GM21447 (cell line): ENCODE results near the gene KANSL3.

ENCODE experiments used
- ATAC-seq: cut with Tn5 transposase; IDR thresholded peaks from one replicate; pipeline ENCODE4 v1.9.1; 2021; ENCODE audit not compliant: unreplicated experiment

Gene KANSL3

DNA sequence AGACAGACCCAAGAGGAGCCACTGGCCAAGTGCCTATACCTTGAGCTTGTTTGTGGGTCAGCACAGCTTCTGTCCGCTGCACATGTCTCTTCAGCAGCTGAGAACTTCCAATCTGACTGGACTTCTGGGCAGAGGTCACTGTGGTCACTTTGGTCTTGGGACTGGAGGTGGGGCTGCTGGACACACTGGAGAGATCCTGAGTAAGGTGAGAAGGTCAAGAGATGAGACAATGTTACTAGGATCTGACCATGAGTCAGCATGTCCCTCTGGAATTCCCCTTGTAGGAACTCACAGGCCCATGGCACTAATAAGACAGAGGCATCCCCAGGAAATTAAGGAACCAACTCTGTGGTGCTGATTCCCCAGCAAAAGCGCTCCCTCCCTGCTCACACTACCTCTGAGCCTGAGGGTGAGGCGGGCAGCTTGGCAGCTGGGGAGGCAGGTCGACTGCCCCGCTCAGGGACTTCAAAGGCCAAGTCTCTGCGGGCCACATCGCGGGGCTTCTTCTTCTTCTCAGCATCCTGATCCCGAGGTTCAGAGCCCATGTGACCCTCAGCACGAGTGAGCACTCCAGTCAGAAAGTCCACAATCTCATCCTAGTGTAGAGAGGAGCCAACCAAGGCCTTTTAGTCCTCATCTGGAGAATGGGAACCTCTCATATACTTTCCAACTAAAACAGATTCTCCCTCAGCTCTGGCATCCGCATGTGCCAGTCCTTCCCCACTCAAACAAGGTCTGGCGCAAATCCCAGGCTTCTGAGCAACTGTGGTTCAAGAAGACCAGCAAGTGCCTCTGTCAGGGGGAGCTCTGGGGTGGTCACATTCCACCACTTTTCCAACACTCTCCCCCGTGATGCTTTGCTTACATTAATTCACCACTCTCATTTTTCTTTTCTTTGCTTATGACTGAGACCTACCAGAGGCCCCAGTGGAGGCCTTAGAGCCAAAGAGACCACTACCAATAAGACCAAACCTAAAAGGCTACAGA lies 29.4 kb downstream of the KANSL3 start:
- ATAC-seq, result no peak

DNA sequence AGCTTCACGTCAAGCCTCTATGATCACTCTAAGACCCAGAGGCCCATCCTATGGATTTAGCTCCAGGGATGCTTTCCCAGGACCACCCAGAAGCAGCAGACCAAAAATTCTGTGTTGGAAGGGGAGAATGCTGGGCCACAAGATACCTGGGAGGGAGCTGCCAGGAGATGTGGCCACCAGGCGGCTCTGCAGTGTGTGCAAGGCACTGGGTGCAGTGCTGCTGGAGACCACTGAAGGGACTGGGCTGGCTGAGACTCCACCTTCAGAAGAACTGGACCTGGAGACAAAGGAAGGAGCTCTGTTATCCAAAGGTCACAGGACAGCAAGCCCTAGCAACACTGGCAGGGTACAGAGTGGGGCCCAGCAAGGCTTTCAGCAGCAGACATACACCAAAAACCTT lies 34.0 kb downstream of the KANSL3 start:
- ATAC-seq, result no peak

DNA sequence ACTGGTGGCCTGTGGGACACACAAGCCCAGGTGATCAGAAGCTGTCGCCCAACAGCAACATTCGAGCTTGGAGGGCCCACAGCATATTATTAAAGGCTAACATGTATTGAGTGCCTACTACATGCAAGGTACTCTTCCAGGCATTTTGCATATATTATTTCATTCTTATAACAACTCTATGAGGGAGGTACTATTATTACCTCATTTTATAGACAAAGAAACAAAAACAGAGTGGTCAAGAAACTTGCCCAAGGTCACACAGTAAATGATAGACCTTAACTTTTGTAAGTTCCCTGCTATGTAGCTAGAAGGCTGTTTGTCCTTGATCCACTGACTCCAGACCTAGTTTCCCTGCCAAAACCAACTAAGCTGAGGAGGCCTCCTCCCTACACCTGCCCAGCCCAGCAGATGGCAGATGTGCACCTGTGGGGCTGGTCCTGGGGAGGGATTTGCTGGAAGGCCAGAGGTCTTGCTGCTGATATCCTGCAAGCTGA lies 35.7 kb downstream of the KANSL3 start:
- no peak for ATAC-seq

DNA sequence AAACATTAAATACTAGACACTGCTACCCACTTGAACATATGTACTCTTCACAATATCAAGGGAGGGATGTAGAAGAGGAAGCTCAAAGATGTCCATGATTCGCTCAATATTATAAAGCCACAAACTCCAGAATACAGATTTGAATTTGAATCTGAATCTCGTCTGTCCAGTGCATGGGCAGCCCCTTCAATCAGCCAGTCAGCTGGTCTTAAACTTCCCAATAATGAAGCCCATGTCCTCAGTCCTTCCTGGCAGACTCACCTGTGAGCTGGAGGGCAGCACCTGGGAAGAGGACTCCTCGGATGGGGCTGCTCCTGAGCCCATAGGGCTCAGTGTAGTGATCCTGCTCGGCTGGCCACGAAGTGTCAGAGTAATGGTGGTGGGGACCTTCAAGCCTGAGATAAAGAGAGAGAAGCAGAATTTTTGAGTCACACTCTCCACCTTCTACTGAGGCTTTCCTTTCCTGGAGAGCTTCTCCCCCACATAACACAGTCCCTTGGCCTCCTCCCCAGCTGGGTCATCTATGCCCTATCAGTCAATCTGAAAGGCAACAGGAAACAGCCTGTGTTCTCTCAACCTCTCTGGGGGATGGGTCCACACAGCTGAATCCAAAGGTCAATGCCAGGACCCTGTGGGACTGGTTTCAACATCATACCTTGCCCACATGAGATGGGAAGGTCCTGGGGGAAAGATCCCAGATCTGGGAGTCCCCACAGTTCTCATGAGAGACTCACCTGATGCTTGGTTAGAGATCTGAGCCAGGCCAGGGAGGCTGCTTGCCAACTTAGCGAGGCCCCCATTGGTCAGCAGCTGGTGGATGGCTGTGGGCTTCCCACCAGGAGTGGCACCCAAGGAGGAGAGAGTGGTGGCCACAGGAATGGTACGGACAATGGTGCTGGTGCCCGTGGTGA lies 36.5 kb downstream of the KANSL3 start:
- ATAC-seq, result no peak

DNA sequence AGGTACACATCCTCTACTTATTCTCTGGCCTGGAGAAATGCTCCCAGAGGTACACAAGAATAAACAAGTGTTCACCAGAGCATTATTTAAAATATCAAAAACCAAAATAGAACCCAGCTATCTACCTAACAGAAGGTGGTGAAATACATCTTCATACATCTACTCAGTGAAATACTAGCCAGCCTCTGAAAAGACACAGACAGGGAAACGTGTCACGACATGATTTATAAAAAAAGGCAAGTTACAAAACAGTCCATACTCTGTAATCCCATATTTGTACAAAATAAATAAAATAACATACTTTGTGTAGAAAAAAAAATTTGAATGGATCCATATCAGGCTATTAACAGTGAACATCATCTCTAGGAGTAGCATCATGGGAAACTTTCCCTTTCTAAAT lies 38.2 kb downstream of the KANSL3 start:
- no peak for ATAC-seq

DNA sequence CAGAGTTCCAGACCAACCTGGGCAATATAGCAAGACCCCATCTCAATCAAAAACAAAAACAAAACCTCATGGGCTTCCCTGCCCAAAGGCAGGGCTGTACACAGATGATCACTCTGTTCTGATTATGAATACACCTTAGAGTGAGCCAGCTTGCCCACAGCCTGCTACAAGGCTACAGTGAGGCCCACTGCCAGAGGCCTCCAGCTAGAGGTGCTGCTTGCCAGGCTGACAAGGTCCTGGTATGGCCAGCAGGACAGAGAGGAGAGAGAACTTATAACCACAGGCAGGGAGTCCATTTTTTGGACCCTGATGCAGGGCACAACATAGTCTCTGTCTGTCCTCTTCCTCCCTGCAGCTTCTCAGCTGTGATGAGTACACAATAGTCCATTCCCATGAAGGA lies 41.5 kb downstream of the KANSL3 start:
- ATAC-seq, result no peak

DNA sequence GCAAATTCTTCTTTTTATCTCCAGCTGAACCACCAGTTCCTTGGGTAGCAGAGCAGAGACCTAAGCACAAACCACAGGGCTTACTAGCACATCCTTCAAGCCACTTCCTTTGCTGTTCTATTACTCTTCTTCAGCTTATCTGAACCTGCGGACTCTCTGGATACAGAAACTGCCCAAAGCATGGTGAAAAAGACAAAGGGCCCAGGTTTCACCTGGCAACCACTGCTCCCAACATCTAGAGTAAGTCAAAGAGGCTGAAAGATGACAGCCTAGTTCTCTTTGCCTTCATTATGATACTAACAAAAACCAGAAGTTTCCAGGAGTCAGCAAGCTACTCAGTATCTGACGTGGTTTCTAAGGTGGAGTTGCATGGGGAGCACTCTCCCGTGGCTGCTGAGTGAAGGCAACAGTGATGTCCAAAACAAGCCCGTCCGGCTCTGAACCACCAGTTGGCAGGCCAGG lies 43.4 kb downstream of the KANSL3 start:
- ATAC-seq, result no peak

DNA sequence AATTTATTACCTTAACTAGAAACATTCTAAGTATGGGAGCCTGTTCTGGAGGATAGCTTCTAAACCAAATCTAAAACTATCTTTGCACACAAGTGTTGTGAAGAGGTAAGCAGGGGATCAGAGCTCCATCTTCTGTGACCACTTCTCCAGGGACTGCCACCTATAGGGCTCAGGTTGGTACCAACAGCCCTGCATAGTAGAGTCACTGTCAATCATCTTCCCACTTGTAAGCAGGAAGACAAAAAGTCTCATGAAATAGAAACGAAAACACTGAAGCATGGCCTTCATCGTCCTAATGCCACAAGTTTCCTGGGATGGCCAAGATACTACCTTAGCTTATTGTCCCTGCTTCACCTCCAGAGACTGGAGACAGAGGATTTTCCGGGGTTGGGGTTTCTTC lies 43.8 kb downstream of the KANSL3 start:
- no peak for ATAC-seq

DNA sequence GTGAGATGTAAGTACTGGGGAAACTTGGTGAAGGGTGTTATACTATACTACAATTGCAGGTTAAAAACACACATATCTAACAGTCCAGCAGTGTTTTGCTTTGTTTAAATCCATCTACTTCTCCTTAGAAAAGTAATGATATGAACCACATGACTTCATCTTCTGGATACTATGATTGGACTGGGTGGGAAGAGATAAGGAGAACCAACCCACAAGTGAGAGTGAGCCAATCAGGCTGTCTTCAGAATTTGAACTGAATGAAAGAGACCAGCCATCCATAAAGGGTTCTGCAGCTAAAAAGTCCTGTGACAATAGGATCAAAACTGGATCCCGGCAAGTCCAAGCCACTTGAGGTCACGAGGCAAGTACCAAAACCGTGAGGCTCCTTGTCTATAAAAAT lies 46.6 kb downstream of the KANSL3 start:
- no peak for ATAC-seq

DNA sequence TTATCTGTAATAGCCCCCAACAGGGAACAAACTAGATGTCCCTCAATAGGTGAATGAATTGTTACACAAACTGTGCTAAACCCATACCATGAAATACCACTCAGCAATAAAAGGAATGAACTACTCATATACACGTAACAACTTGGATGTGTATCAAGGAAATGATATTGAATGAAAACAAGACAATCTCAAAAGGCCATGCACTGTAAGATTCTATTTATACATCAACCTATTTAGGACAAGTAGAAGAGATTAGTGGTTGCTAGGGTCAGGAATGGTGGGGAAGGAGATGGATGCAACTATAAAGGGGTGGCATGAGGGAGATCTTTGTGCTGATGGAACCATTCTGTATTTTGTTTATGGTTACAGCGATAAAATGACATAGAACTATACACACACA lies 47.1 kb downstream of the KANSL3 start:
- ATAC-seq, result no peak

DNA sequence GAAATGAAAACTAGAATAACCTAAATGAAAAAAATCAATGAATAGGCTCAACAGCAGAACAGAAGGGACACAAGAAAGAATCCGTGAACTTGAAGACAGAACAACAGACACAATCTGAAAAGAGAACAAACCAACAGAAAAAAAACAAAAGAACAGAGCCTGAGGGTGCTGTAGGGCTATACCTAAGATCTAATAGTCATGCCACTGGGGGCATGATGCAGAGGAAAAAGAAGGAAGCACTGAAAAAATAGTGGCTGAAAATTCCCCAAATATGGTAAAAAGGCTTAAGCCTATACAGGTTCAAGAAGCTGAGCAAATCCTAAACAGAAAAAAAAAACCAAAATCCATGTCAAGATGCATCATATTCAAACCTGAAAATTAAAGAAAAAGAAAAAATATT lies 50.3 kb downstream of the KANSL3 start:
- no peak for ATAC-seq

DNA sequence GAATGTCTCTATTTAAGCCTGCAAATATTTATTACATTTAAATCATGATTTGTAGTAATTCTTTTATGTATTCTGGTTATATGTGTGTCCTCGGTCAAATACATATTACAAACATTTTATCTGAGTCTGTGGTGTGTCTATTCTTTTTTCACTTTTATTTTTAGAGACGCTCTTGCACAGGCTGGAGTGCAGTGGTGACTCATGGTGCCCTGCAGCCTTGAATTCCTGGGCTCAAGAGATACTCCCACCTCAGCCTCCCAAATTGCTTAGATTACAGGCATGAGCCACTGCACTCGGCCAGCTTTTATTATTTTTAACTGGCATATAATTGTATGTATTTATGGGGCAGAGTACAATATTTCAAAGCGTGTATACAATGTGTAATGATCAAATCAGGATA lies 54.1 kb downstream of the KANSL3 start:
- ATAC-seq, result no peak

DNA sequence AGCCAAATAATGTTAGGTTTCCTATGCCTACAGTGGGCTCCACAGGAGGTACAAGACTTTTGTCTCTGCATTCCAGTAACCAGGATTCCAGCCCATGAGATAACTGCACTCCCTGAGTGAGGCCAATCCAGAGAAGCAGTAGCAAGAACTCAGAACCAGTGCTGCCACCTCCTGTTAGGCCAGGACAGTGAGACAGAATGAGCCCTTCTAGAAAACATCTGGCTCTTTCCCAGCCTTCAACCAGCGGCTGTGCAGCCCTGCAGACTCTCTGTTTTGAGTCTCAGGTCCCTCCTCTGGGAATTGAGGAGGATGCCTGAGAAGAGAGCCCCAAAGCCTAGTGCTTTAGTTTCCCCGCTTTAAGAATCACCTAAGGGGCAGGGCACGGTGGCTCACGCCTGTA lies 57.3 kb downstream of the KANSL3 start:
- ATAC-seq, result no peak

DNA sequence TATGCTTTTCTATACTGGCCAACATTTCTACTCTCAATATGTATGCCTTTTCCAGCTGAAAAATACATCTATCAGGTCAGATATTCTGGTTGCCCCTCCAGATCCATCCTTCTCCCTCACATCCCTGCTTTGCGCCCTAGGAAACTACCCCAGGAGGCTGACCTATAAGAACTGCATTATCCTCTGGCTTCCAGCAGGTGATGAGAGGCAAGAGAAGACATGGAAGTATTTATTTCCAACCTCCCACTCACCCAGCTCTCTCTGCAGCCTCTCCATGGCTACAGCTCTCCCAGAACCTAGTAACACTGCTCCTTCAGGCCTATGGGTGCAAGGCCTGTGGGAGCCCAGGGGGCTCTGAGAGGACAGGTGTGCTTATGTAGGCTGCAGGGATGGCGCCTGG lies 58.7 kb downstream of the KANSL3 start:
- ATAC-seq, result no peak

DNA sequence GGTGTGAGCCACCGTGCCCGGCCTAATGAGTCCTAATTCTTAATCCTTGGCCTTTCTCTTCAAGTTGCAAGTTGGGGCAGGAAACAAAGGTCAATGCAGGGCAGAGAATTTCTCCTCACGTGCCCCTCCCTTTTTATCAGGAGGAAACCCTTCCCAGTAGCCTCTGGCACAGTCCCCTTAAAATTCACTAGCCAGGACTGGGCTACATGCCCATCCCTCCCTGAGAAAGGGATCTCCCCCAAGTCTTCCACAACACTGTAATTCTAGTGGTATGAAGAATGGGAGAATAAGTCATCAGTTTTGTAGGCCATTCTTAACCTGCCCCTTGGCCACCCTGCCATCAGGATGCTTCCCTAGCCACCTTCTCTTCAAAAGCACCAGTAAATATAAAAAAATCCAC lies 59.4 kb downstream of the KANSL3 start:
- no peak for ATAC-seq

DNA sequence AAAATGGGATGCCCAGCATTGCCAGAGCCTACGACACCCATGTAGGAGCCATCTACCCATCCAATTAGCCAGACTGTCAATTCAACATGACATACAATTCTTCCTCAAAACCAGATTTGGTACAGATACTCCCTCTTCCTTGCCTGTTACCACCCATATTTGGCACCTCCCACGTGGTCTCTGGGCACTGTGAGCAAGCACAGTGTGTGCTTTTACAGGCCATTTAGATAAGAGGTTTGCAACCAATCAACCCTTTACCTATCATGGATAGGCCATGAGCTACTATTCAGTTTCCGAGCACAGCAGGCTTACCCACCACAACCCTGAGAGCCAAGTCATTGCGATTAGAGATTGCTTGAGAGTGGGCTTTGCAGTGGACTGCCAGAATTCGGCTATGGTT lies 60.6 kb downstream of the KANSL3 start:
- no peak for ATAC-seq

DNA sequence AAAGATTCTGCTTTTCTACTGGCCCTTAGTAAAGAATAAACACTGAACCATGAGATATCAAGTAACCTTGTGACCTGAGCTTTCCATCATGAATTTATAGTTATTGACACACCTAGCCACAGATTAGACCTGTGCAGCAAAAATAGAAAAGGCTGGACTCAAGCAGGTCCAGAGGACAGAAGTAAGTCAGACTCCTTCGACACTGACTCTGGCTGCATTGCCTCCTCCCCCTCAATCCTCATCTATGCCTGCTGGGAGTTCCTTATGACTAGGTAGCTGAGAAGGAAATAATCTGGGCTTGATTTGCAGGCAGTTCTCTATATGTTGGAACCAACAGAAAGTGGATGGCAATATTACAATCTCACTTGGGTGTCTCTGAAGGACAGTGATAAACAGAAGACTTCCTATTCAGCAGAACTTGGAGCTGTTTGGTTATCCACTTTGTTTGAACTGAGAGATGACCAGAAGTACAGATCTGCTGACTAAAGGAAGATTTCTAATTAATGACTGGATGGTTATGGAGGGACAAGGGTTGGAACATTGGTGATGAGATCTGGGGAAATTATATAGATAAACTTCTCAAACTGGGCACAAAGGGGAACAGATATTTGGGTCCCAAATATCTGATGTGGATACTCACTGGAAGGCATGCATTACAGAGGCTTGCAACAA lies 62.2 kb downstream of the KANSL3 start:
- ATAC-seq, result no peak

DNA sequence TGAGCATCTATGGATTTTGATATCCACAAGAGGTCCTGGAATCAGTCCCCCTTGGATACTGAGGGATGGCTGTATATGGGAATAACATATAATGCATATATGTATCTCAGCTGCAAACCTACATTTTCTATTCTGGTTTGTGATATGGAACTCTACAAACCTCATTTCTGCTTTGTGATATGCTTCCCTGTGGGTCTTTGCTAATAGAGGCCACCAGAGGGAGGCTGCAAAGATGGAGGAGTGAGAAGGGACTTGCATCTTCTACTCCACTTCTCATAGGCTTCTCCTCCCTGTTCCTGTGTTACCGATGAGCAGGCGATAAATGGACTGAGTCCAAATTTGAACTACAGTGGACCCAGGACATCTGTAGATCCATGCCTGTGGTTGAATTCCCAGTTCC lies 63.7 kb downstream of the KANSL3 start:
- ATAC-seq, result no peak

DNA sequence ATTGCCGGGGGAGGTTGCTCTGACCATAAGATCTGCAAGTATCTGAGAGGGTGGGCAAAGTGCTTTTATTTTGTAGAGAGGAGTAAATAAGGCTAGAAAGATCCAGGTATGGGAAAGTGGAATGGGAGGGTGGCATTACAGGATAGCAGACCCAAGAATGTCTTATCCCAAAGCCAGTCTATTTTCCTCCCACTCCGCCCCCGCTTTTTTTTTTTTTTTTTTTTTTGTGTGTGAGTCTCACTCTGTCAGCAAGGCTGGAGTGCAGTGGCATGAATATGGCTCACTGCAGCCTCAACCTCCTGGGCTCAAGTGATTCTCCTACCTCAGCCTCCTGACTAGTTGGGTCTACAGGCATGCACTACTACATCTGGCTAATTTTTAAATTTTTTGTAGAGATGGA lies 70.0 kb downstream of the KANSL3 start:
- ATAC-seq, result no peak

DNA sequence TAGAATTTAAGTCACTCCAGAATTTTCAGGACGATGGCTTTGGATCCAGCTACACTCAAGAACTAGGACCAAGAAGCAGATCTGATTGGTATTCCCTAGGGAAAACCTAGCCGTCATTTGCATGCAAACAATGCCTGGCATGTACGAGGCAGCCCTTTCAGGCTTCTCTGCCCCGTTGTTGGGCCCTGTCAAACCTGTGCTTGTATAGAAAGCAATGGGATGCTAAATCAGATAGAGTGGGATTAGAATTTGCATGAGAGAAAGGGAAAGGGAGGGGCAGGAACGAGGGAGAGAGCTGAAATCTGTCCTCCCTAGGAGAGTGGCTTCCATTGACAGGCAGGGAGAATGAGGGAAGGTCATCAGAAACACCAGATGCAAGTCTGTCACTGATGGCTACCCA lies 73.0 kb downstream of the KANSL3 start:
- no peak for ATAC-seq

DNA sequence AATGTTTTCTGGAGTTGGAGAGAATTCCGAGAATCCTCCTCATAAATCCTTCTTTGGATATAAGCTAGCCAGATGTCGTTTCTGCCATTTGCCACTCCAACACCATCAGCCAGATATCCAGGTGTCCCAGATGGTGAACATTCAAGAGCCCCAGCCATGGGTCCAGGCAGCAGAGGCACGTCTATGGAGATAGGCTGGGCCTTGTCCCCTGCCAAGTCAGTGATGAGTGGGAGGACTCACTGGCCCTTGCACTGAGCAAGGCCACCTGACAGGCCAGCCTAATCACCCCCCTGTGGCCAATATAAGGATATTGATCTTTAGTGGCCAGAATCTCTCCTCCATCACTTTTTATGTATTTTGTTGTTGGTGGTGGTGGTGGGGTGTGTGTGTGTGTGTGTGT lies 73.5 kb downstream of the KANSL3 start:
- no peak for ATAC-seq
